ENCODE data around the gene SGCG.

DNA sequence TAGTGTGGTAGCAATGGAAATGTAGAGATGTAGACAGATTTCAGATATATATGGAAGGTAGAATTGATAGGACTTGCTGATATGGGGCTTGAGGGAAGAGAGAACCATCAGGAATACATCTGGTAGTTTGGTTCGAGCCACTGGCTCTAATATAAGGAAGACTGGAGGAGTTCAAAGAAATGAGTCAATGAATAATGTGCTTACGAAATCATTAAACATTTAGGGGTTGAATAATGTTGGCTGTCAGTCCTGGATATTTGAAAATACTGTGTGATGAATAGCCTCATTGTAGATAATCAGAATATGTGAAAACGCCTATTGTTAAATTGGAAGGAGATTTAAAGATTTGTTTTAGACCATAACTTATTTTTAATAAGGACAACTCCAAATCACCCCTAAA, 21.6 kb downstream of the SGCG start:
- TF ChIP-seq, protein P1, sequence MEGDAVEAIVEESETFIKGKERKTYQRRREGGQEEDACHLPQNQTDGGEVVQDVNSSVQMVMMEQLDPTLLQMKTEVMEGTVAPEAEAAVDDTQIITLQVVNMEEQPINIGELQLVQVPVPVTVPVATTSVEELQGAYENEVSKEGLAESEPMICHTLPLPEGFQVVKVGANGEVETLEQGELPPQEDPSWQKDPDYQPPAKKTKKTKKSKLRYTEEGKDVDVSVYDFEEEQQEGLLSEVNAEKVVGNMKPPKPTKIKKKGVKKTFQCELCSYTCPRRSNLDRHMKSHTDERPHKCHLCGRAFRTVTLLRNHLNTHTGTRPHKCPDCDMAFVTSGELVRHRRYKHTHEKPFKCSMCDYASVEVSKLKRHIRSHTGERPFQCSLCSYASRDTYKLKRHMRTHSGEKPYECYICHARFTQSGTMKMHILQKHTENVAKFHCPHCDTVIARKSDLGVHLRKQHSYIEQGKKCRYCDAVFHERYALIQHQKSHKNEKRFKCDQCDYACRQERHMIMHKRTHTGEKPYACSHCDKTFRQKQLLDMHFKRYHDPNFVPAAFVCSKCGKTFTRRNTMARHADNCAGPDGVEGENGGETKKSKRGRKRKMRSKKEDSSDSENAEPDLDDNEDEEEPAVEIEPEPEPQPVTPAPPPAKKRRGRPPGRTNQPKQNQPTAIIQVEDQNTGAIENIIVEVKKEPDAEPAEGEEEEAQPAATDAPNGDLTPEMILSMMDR (IDR thresholded peaks at IDR 0.05), result no peak
- TF ChIP-seq POLR2A (IDR thresholded peaks at IDR 0.05) (no peak), EP300 (IDR thresholded peaks at IDR 0.05) (no peak)
